ENCODE measurements around the gene ZFR.

DNA sequence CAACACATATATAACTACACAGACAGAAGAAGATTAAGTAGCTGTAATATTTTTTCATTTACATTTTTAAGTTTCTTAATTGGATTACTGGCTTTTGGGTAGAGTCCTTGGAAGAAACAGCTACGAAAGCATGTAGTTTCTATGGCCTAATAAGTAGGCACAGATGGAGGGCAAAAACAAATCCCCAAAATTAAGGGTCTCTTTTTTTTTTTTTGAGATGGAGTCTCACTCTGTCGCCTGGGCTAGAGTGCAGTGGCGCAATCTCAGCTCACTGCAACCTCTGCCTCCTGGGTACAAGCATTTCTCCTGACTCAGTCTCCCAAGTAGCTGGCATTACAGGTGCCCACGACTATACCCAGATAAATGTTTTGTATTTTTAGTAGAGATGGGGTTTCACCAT, 104.7 kb downstream of the ZFR start:
- TF ChIP-seq CTCF (IDR thresholded peaks at IDR 0.05) (no peak), EZH2 (IDR thresholded peaks at IDR 0.05) (no peak), EZH2phosphoT487 (IDR thresholded peaks at IDR 0.05) (no peak)

Data from neural progenitor cell (in vitro differentiated cells).